ENCODE results near the gene KRT80.

KRT80 gene

DNA sequence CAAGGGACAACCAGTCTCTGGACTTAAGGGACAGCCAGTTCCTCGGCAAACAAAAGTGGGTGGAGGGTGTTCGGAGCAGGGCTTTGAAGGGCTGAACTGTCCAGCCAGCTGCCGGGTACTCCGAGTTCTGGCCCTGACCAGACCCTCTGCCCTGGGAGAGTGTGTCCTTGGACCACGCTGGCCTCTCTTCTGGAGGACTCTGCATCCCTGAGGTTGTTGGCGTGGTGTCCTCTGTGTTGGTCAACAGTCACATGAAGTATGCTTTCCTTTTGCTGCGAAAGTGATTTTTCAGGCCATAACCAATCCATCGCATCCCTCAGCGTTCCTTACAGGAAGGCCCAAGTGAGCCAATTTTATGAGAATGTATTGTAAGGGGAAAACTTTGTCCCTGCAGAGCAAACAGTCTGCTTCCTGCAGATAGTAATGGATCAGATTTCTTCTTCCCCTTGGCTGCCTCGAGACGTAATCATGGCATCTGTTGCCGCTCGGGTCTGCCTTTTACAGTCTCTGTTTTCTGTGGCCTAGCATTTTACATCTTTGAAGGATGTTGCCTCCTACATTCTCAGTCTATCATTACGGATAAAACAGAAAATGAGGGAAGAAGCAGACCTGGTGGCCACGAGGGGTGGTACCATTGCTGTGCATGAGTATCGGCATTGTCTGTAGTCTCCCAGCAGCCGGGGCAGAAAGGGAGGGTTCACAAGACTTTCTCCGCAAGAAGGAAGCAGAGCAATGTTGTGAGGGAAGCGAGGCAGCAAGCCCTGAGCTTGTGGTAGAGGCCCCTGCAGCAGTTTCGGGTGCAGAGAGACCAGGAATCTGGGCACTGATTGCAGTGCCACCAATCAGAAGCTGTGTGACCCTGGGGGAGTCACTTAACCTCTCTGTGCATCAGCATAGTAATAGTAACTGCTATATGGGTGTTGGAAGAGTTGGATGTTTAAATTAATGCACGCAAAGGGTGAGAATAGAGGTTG, 64.9 kb downstream of the KRT80 start:
- no peak for DNase-seq

DNA sequence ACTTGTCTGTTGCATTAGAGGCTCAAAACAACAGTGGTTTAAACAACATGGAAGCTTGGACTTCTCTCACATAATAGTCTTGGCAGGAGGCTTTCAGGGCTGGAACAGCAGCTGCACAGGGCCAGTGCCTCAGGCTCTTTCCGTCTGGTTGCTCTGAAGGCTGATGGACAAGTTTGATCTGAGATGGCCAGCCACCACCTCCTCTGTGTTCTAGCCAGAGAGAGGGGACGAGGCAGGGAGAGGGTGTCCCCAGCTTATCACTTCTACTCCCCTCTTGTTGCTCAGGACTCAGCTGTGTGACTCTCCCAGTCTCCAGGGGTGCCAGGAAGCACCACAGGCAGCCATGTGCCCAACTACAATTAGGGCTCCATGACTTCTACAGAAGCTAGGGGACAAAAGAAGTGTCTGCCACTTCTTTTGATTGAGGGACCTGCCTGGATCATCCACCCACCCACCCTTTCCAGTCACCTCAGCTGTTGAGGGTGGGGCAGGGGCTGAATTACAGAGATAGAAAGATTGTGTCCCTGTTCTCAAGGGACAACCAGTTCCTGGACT, 65.7 kb downstream of the KRT80 start:
- DNase-seq = no peak

DNA sequence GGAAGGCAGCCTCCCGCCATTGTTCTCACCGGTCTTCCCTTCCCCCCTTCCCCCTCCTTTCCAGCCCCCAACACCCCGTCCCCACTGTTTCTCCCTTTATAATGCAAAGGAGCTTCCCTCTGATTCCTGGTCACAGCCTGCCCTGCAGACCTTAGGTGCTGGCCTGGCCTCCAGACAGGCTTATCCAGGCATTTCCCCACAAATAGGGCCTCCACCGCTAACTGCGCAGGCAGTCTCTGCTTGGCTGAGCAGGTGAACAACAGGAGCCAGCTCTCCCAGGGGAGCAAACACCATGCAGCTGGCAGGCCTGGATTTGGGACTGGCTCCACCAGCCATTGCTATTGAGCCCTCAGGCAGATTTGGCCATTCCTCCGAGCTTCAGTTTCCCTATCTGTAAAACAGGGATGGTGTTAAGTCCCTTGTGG, 66.3 kb downstream of the KRT80 start:
- DNase-seq = no peak

DNA sequence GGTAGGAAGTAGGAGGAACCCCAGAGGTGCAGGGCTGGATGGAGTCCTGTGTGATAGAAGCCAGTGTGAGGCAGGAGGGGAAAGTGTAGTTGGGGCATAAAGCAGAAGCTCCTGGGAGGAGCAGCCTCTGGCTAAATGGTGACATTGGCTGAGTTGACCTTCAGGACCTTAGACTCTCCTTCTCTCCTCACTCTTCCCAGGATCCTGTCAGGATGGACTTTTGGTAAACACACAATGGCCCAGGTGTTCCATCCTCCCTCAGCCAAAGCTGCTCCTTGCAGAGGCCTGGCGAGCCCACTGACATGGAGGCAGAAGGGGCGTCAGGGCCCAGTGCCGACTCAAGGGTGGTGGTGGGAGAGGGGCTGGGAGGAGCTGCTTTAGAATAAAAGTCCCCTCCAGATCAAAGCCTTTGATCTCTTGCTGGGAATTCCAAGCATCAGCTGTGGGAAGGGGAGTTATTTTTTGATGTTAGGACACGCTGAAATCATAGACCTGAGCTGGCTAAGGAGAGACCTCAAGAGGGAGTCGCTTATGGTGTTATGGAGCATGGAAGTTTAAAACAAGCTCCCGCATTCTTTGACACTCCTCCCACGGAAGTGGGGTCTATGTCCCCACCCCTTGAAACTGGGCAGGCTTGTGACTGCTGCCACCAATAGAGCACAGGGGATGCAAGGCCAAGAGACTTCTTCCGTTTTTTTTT, 68.2 kb downstream of the KRT80 start:
- no peak for DNase-seq

DNA sequence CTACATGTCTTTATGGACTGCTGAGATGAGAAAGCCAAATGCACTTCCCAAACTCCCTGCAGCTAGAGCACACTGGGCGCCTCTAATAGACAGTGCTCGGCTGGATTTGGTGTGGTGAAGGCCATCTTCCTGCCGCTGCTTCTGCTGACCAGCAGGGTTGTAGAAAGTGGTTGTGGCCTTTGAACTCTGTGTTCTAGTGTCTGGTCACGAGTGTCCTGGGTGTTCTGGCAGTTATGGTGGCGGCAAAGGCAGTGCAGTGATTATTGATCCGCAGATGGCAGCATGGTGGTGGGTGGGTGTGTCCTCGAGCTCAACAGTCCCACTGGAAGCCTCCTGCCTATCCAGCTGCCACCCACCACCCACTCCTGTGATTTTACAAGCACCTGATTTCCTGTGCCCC, 68.9 kb downstream of the KRT80 start:
- no peak for DNase-seq

DNA sequence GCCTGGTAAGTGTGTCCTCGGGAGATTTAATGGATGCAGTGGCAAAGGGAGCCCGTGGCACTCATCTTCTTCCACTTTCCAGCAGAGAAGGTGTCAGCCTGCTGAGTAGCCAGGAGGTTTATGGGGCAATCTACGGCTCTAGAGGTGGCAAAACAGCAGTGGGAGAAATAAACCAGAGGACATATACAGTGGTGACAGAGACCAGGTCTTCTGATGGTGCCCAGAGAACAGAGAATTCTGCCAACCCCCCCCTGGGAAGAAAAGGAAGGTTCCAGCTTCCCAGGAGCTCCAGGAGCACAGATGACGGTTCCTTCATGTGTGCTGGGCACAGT, 69.3 kb downstream of the KRT80 start:
- no peak for DNase-seq

DNA sequence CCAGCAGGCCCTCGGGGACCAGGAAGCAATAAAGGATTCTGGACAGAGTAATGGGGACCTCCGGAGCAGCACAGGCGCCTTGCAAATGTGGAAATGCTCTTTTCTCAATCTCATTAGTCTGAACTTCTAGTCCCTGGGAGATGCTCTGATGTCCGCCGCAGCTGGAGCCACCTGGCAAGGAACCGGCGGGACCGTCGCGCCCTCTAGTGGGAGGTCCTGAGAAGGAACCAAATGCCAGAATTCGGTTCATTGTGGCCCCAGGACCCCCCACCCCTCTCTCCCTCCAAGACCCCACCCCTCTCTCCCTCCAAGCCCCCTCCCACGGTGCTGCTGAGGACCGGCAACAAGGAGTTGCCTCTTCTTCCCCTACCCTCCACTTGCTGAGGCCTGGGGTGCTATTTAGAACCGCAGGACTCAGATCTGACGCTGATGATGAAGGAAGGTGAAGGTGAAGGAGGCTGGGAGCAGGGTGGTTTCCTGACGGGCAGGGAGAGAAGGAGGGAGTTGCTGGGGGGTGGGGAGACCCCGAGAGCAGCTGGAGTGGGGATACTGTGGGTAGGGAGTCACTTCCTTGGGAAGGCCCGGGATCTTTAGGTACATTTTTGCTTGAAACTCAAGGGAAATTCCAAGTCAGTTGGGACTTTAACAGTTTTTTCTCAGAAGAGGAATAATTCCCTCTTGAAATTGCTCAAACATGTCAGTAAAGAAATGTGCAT, 69.8 kb downstream of the KRT80 start:
- DNase-seq = peak; percentile 58 to 65

DNA sequence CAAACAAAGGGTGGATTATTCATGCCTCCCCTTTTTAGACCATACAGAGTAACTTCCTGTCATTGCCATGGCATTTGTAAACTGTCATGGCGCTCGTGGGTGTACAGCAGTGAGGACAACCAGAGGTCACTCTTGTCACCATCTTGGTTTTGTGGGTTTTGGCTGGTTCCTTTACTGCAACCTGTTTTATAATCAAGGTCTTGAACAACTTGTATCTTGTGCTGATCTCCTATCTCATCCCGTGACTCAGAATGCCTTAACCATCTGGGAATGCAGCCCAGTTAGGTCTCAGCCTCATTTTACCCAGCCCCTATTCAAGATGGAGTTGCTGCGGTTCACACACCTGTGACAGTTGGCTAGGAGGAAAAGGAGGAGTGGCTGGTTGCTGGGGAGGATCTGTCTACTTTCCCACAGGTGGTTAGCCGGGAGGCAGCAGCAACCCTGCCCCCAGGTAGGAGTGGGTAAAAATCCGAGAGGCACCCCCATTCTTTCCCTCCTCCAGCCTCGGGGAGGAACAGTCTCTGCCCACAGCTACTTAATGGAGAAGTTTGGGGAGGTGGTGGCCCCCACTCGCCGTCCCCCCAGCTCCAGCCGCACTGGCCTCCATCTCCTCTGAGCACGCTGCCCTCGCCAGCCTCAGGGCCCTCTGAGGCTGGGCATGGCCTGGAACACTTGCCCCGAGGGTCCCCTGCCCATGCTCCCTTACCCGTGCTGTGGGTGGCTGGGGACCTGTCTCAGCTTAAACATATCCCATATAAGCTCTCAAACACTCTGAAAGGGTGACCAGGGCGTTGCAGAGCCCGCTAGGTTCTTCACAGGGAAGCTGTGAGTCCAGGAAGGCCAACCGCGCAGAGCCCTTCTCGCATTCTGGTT, 70.6 kb downstream of the KRT80 start:
- DNase-seq = no peak

DNA sequence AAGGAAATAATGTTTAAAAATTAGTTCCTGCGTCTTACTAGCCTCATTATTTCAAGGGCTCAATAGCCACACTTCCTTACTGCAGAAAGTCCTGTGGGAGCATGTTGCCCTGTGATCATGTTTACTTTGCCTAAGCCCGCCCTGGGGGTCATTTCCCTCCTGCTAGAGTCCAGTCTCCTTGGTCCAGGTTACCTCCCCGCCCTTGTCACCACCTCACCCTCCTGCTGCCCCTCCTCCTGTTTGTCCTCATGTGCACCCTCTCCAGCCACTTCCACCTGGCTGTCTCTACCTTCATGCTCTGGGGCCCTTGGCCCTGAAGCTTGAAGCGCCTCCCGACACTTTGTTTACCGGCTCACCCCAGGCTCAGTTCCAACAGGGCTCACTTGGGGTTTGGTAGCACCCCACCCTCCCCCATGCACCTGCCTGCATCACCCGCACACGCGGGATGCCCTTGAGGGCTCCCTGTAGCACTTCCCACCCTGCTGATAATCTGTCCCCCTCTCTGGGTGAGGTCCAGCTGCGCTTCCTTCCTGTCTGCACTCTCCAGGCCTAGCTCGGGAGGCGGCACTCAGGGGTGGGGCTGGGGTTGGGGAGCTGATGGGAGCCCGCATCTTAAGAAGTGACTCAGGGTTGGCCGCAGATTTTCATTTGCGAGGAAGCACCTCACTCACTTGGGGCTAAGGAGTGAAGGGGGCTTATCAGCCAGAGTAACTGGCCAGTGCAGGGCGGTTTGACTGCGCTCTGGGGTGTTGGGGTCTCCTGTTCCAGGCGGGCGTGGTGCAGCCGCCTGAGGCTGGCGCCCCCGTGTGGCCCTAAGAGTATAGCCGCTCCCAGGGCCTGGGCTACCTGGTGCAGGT, 72.2 kb downstream of the KRT80 start:
- peak; percentile 11 for DNase-seq
